ENCODE data around the gene MRPL17.

MRPL17 gene

GRCh38 chr11:6630632-6631291 lies 52.4 kb downstream of the MRPL17 start:
- H3K4me3 ChIP-seq (ENCODE audit: low read depth, low read length) = no peak overlapping the region
- DNase-seq (ENCODE audit: low read depth, low spot score) = no peak
- CTCF ChIA-PET = interaction anchor here (3.3 kb wide), 1 partner anchor 12 kb away, joined by 11 read pairs; the partner anchor contains the start of gene TPP1
- no peak for TF ChIP-seq CTCF (IDR thresholded peaks at IDR 0.05; ENCODE audit: insufficient read depth, low read length, missing control alignments)
- POLR2A ChIA-PET = no interaction called here

Measured in AG04449 (cell line).